LoVo (cell line): ENCODE results near the gene RAD51B.
"Not testable (repeated sequence)": the region's sequence is repeated elsewhere in the genome, so short reads cannot be mapped to it uniquely, and the experiment has no call there.

ENCODE experiments used
- DNase-seq: peaks from one replicate; pipeline ENCODE4 v3.0.0-alpha.2; 2016; ENCODE audit warnings: low spot score

RAD51B gene

GRCh38 chr14:68655021-68655831, 835.6 kb downstream of the RAD51B start:
- no peak for DNase-seq

GRCh38 chr14:68655911-68656316, 836.3 kb downstream of the RAD51B start:
- DNase-seq, result no peak

GRCh38 chr14:68656452-68656851, 836.9 kb downstream of the RAD51B start:
- DNase-seq, result no peak

GRCh38 chr14:68657300-68658028, 837.9 kb downstream of the RAD51B start:
- DNase-seq, result no peak

- DNase-seq, result no peak
Measured at GRCh38 chr14:68658029-68658509, 838.5 kb downstream of the RAD51B start.

- DNase-seq, result no peak
Measured at GRCh38 chr14:68658943-68659931, 839.7 kb downstream of the RAD51B start.

GRCh38 chr14:68660495-68660894, 840.9 kb downstream of the RAD51B start:
- no peak for DNase-seq

GRCh38 chr14:68661226-68662225, 841.9 kb downstream of the RAD51B start:
- no peak for DNase-seq

GRCh38 chr14:68662392-68662791, 842.8 kb downstream of the RAD51B start:
- no peak for DNase-seq

- DNase-seq, result not testable (repeated sequence)
Measured at GRCh38 chr14:68662826-68663225, 843.2 kb downstream of the RAD51B start.

- no peak for DNase-seq
Measured at GRCh38 chr14:68663385-68664076, 844.0 kb downstream of the RAD51B start.

- DNase-seq, result no peak
Measured at GRCh38 chr14:68664225-68664681, 844.7 kb downstream of the RAD51B start.

- no peak for DNase-seq
Measured at GRCh38 chr14:68665131-68665530, 845.6 kb downstream of the RAD51B start.

GRCh38 chr14:68665792-68666204, 846.2 kb downstream of the RAD51B start:
- DNase-seq, result no peak

GRCh38 chr14:68666236-68666635, 846.7 kb downstream of the RAD51B start:
- no peak for DNase-seq

GRCh38 chr14:68666899-68667298, 847.3 kb downstream of the RAD51B start:
- no peak for DNase-seq

- DNase-seq, result no peak
Measured at GRCh38 chr14:68667313-68667791, 847.8 kb downstream of the RAD51B start.

GRCh38 chr14:68668028-68668427, 848.4 kb downstream of the RAD51B start:
- no peak for DNase-seq

- no peak for DNase-seq
Measured at GRCh38 chr14:68668531-68668930, 849.0 kb downstream of the RAD51B start.

GRCh38 chr14:68669111-68669511, 849.5 kb downstream of the RAD51B start:
- no peak for DNase-seq
